Measurements from ENCODE around the gene TFCP2.

- TF ChIP-seq CTCF (conservative IDR thresholded peaks at IDR 0.05) (no peak), EZH2 (IDR thresholded peaks at IDR 0.05; ENCODE audit: low read depth) (no peak)
These were observed 86.0 kb downstream of the TFCP2 start for GRCh38 chr12:51086933-51087332.
